Measurements from ENCODE around the gene PRKG1.
"Not testable (repeated sequence)": the region's sequence is repeated elsewhere in the genome, so short reads cannot be mapped to it uniquely, and the experiment has no call there.

PRKG1 gene

DNA sequence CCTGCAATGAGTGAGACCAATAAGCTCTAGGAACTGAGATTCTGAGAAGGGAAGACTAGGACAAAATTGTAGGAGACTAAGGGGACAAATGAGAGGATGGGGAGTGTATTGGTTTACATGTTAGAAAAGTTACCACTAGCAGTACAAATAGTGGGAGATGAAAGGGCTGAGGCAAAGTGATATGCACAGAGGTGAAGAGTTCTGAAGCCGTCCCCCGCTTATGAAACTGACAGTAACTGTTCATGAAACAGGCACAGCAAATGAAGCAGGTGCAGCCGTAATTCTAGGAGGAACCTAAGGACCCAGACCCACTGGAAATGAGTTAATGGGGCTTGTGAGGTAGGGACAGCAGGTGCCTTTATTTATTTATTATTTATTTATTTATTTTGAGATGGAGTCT is 211.3 kb downstream of the PRKG1 start:
- no peak for DNase-seq

DNA sequence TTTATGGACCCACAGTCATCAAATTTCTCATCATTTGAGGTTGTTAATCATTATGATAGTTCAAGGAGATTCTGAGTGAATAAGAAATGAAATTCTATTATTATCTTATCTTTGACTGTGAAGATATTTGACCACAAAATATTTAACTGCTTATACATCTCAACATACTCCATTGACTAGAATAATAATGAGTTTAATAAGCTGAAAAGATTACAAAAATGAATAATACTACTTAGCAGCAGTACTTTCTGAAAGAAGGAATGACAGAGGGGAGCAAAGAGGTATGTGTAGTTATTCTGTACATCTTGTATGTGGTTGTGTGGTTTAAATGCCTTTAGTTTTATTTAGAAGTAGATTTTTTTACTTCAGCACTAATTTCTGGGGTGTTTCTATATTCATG is 214.2 kb downstream of the PRKG1 start:
- DNase-seq, result no peak

DNA sequence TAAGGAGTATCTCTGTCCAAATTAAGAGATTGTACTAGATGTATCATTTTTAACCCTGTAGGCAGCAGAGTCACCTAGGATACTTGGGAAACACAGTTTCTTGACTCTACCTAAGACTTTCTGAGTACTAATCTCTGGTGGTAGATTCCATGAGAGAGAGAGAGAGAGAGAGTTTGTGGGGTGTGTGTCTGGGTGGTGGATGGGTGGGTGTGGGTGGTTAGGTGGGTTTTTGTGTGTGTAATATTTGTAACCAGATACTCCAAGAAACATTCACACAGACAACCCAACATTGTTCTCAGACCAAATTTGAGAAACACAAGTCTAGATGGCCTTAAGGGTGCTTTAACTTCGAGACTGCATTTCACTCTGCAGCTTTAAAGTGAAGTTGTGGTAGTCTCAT is 215.2 kb downstream of the PRKG1 start:
- no peak for DNase-seq

DNA sequence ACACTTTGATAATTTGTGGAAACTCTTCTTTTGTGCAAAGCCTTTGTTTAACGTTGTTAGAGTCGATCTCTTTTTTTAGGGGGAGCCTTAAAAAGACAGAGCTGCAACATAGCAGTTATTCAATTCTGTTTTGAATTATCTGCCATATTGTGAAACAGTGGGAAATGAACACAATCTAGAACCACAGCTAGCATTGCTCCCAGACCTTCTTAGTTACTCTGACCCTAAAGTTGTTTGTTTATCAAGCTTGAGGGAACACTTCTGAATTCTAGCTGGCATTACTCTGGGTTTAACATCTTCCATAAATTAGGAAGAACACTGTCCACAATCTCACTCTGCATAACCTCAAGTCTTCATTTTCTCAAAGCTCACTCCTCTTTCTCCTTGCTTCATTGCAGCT is 217.7 kb downstream of the PRKG1 start:
- DNase-seq, result no peak

DNA sequence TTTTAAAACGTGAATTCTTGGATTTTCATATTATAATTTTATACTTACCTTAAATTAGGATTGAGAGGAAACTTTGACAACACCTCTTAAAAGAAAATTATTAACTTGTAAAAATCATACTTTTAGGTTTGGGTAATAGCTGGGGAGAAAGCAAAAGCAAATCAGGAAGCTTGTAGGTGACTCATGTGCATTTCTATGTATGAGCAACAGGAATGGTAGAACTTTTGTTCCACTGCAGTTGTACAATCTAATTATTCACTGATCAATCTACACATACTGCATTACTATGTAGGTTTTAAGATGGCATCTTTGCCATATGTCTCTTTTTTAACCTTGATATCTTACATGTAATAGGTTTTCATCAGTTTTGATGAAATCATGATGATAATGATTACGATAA is 223.2 kb downstream of the PRKG1 start:
- DNase-seq, result no peak

DNA sequence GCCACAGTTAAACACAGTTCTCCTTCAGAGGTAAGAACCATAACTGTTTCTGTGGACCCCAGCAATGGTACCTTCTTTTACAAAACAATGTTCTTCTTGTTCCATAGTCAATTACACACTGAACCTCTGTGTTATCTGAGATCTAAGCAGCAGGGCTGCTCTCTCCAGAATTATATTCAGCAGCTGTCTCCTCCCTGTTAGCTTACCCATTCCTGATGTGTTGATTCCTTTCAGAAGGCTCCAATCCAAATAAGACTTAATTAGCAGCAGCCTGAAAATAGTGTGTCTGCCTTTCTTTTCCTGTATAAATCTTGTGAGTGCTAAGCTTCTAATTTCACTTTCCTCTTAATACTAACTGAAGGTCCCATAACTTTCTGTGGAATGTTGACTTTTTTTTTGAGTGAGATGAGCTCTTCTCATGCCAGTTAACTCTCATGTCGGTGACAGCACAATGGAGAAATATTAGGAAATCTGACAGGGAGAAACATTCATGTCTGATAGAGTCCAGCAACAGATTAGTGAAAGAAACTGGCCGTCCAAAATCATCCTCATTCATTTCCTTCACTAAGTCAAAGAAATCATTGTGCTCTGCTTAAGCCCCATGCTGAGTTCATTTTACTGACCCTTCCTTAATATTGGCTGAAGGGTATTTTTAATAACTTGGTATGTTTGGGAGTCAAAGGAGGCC is 226.5 kb downstream of the PRKG1 start:
- no peak for DNase-seq

DNA sequence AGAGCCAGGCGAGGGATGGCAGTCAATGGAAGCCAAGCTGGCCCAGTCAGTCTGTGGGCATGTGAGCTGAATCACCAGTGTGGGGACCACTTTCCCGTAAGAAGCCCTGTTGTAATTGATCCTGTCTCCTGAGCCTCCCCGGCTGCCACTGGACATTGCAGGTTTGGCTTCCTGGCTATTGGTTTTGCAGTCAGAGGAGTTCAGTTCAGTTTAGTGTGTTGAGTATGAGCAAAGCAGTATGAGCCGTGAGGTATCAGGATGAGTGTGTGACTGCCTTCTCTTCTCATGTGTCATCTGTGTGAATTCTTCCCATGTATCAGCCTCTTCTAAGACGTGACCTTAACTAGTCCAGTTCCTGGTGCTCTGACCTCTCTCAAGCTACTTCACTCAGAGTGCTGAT is 227.4 kb downstream of the PRKG1 start:
- no peak for DNase-seq

DNA sequence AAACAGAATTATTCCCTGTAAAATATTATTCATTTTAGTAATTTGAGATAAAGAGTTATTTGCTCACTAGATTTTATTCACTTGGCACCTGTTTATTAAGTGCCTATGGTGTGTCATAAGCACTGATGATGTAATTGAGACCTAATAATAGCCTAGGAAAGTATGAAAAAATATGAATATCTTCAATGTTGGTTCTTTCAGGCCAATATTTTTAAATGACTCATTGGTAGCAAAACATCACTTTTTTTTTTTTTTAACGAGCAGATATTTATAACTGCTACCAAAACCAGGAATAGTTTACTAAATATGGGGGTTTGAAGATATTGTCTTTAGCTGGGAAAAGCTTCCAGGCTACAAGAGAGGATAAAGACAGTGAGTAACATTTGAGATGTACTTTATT is 228.0 kb downstream of the PRKG1 start:
- DNase-seq, result no peak

DNA sequence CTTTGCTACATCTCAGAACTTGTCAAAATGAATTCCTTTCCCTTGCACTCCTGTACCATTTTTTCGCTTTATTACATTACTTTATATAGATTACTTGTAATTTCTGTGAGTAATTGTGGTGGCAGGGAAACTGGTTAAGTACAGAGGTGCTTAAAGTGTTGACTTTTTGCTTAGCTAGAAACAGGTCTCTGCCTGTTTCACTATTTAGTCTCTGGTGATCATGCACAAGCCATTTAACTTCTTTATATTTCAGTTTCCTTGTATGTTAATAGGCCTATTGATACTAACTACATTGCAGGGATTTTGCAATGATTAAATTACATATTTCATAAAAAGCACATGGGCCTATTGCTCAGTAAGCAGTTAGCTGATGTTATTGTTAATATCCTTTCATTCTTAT is 233.8 kb downstream of the PRKG1 start:
- DNase-seq, result no peak

DNA sequence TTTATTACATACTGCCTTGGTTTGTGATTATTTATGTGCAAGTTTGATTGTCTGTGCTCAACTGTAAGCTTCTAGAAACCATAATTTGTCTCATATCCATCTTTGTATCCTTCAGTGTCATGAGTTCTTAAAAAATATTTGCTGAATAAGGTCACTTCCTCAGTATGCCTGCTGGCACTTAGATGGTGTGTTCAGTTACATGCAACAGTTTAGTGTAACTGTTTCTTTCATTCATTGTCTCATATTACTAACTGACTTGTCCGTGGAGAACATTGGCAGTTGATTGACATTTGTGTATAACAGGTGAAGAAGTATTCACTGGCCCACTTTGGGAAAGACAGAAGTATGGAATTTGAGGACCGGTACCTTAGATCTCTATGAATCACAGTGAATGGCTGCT is 236.9 kb downstream of the PRKG1 start:
- DNase-seq, result no peak

DNA sequence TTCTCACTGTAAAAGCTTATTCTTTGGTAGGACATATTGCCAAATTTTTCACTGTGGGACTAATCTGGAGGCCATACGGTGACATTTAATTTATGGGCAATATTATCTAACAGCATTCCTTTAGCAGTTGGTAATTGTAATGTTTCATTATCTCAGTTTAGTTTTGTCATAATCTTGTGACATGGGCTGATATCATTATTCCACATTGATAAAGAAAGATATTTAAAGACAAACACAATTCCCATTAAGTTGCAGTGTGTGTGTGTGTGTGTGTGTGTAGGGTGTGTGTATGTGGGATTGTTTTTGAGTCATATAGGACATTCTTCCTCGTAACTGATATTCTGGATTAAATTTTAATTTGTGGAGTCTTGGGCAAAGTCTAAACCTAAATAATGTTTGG is 238.5 kb downstream of the PRKG1 start:
- no peak for DNase-seq

DNA sequence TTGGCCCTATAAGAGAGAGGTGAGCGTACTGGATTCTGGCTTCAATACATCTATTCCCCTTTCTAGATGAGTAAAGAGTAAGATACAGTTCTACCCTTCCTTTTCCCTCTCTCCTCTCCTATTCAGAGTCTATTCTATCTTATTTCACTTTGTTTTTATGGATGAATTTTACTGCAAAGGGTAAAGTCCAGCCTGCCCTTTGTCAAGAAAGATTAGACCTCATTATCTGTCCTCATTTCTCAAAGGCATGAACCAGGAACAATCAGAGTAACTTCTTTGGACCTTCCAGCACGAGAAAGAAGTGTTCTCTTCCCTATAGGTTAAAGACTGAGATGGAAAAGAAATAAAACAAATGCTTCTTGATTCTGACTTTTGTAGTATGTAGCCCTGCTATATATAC is 239.0 kb downstream of the PRKG1 start:
- DNase-seq, result no peak

DNA sequence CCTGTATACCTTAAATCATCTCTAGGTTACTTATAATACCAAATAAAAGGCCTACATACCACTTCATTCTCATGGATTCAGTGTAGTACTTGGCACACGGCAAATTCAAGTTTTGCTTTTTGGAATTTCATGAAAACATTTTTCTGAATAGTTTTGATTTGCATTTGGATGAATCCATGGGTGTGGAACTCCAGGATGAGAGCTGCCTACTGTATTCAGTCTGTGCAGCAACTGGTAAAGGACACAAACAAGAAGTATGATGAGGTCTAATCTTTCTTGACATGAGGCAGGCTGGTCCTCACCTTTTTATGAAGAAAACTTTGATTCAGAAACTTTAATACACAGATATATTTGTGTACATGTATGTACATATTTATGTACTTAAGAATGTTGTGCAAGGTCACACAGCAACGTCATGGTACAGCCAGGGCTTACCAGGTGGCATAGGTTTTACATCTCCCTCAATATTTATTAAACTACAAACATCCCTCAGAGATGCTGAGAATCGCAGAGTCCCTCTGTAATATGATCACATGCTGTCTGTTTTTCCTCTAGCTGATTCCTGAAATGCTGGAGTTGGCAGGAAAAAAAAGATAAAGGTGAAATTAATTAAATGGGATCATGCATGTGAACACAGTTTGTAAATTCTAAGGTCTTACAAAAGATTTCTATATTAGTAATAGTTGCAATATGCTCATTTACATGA is 239.6 kb downstream of the PRKG1 start:
- no peak for DNase-seq

DNA sequence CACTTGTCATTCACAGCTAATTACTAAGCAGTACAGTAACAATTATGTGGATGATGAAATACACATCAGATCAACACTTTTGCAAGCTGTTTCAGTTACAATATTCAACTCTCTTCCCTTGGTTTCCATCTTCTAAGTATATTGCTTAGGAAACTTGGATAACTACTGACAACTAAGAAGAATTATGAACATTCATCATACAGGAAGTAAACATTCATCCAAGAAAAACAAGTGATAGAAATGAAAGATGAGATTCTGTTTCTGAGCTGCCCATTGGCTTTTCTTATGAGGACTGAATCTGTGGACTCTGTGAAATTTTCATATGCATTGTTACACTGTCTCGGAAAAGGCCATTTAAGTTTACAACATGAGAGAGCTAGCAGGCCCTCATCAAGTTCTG is 240.2 kb downstream of the PRKG1 start:
- DNase-seq, result no peak

DNA sequence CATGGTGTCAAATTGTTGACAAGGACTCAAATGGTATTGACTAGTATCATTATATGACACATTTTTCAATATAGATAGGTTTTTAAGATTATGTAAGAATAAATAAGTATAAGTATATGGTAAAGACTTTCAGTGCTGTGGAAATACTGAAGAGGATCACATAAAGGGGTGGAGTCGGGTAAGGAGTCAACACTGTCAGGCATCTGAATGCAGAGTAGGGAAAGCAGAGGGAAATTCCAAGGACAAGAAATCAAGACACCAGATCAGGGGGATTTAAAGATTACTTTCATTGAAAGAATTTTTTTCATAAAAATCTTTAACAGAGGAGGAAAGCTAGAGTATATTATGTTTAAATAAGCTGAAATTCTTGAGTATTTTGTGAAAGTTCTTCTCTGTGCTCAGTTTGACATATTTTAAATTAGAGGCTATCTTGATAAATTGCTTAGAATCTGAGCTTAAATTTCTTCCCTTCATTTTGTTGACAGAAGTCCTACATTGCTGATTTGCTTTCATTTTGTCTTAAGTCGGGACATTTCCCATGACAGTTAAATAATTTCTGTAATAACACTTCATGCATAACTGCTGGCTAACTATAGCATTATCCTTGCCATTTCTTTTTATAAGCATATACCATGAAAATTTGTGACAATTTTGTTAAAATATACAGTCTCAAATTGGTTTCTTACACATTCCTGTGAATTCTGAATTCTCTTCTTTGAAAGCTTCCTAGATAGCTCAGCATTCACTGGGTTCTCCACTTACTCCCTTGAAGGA is 244.3 kb downstream of the PRKG1 start:
- no peak for DNase-seq

DNA sequence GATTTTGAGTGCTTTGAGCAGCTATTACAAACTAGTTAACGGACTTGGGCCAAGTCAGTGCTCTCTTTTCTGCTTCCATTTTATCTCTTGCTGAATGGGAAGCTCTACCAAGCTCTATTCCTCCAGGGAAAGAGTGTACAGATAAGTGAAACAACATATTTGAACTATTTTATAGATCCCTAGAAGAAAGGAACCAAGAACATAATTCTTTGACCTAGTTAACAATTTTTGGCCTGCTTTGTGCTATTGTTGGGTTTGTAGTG is 244.8 kb downstream of the PRKG1 start:
- DNase-seq, result no peak

DNA sequence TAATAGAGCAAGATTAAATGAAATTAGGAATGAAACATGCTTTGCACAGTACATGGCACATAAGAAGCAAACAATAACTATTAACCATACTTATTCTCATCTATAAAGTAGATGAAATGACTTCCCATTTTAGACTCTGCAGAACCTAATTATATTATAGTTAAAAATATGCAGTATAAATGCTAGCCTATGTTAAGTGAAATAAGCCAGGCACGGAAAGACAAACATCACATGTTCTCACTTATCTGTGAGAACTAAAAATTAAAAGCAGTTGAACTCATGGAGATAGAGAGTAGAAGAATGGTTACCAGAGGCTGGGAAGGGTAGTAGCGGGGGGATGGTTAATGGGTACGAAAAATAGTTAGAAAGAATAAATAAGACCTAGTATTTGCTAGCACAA is 247.0 kb downstream of the PRKG1 start:
- no peak for DNase-seq

DNA sequence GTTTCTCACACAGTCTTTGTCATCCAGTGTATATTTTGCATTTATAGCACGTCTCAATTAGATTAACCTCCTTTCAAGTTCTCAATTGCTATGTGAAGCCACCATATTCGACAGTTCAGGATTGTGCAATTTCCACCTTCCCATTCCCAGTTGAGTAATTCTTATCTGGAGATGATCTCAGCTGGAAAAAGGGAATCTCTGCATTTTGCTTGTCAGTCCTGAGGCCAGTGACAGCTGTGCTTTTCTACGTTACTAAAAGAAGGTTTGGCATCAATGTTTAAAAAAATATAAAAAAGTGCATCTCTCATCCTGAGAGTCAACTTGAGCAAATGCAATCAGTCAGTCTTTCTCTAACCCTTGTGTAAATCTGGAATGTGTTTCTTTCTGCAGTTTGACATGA is 247.7 kb downstream of the PRKG1 start:
- no peak for DNase-seq

DNA sequence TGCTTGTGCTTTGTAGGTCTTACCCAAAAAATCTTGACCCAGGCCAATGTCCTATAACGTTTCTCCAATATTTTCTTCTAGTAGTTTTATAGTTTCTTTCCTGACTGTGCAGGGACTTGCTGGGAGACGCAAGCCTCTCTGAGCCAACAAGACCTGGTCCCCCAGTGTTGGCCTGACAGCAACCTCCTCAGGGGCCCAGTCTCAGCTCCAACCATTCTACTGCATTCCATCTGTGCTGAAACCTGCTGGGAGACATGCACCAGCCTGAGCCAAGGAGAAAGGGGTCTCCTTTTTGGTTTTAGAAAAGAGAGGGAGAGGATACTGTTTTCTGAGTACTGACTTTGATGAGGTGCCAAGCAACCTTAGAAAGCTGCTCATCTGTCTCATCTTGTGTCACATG is 251.4 kb downstream of the PRKG1 start:
- no peak for DNase-seq

DNA sequence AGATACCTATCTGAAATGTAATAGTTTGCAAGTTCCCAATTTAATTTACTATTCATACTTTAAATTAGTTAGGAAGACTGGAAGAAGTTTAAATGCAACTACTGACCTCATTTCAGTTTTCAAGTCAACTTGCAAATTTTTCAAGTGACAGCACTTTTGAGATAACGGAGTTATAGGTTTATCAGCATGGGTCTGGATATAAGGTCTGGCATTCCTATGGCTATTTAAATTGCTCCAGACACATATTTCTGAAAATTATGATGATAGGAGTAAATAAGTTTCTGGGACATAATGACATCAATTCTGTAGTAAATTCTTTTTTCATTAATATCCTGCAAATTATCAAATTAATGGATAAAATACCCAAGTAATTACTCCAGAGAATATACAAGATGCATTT is 251.9 kb downstream of the PRKG1 start:
- no peak for DNase-seq

DNA sequence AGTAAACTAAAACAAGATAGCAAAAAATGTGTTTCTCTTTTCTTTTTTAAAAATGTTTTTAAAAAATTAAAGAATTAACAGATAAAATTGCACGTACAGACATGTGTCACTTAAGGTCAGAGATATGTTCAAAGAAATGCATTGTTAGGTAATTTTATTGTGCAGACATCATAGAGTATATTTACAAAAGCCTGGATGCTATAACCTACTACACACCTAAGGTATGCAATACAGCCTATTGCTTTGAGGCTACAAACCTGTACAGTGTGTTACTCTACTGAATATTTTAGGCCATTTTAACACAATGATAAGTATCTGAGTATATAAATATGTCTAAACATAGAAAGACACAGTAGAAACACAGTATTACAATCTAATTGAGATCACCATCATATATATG is 253.1 kb downstream of the PRKG1 start:
- no peak for DNase-seq

DNA sequence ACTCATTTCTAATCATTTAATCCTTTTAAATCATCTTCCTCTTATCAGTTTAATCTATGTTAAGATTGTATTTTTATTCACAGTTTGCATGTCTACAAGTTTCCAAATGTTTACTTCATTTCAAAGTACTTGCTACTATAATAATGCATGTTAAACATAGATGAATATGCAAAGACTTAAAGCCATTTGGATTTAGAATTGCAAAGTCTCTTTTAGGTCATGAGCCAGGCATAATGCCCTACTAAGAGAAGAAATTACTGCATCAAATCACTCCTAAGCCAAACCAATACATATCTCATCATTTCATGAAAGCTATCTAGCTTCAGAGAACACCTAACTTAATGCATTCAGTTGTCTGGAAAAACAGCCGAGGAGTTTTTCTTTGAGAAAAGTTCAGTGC is 266.1 kb downstream of the PRKG1 start:
- DNase-seq, result no peak

DNA sequence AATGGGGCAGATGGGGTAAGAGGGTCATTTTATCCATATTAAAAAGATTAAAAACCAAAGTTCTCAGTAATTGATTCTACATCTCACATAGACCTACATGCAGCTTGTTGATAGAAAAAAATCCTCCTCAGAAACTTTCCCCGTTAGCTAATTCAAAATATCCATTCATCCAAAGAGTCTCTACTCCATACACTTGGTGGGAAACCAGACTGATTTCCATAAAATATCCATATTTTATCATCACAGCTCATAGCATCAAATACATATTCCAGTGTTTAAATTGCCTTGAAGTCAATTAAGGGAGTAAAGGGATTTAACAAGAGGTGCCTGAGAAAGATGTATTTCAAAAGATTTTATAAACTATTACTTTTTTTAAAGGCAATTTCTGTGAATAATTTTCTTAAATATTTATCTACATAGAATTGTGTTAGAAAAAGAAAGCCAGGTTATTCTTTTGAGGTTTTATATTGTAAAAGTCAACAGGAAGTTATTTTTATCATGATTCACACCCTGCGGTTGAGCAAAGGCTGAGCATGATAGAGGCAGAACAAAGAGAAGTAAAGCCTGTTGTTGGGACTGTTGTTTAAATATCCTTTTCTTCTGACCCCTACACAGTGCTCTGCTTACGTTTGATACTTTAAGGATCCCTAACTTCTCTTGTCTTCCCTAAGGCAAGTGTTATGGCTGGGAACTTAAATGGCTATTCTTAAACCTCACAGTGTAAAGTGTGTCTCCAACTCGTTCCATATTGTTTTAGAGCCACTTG is 266.7 kb downstream of the PRKG1 start:
- no peak for DNase-seq

DNA sequence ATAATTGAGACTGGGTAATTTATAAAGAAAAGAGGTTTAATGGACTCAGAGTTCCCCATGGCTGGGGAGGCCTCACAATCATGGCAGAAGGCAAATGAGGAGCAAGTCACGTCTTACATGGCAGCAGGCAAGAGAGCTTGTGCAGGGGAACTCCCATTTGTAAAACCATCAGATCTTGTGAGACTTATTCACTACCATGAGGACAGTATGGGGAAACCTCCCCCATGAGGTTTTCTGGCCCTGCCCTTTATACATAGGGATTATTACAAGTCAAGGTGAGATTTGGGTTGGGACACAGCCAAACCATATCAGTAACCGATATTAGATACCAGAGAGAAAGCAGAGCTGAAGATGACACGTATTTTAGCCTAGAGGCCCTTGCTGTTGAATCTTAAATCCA is 267.5 kb downstream of the PRKG1 start:
- not testable (repeated sequence) for DNase-seq
